Activated CD4-positive, alpha-beta T cell treated with anti-CD3 and anti-CD28 coated beads, Interleukin-2, amount 10 ng/mL, durations not matched to agents 24 days and 14 days (primary cell): ENCODE results near the gene KCNK6. TPM values are rescaled to one million over a fixed set of nuclear protein-coding genes. Genes with fewer than 3 reads are reported as not detected.
A peak's percentile ranks its signal among the peaks of the same experiment; 100 is the strongest.
"Not testable (repeated sequence)": the region's sequence is repeated elsewhere in the genome, so short reads cannot be mapped to it uniquely, and the experiment has no call there.

Experiments used
- DNase-seq: peaks from one replicate; pipeline ENCODE4 v3.0.0; 2022
- H3K27ac Mint-ChIP-seq: one replicate; pipeline ENCODE4 v1.8.0; 2022; ENCODE audit warnings: mild to moderate bottlenecking, mixed read lengths
- H3K27me3 Mint-ChIP-seq: one replicate; pipeline ENCODE4 v1.8.0; 2022; ENCODE audit warnings: mixed read lengths
- H3K36me3 Mint-ChIP-seq: one replicate; pipeline ENCODE4 v1.8.0; 2022; ENCODE audit warnings: low read depth, mild to moderate bottlenecking, mixed read lengths
- H3K4me1 Mint-ChIP-seq: one replicate; pipeline ENCODE4 v1.8.0; 2021; ENCODE audit warnings: mixed read lengths
- H3K4me3 Mint-ChIP-seq: one replicate; pipeline ENCODE4 v1.8.0; 2022; ENCODE audit warnings: mild to moderate bottlenecking, moderate library complexity, mixed read lengths
- H3K9me3 Mint-ChIP-seq: one replicate; pipeline ENCODE4 v1.8.0; 2021; ENCODE audit warnings: mixed read lengths
- intact Hi-C: fragments of 100-400 bp; cut with micrococcal nuclease; formaldehyde crosslinking; loops from one replicate; pipeline ENCODE4 v1.15.1; 2023
- total RNA-seq: library from RNA; stranded (reverse); gene quantifications from 2 replicates; pipeline ENCODE4 v1.2.3, GENCODE V29; 2022

Gene KCNK6
- total RNA-seq, 1 donor from 2014 or later: 18.7 TPM

- Mint-ChIP-seq H3K9me3 (no peaks in the 10 kb centered on the region), H3K36me3 (peaks cover 22% of the 10 kb centered on the region), H3K4me1 (peaks cover 39% of the 10 kb centered on the region), H3K27ac (no peak overlapping the region), H3K27me3 (no peaks in the 10 kb centered on the region), H3K4me3 (peak overlapping the region; percentile 89)
- intact Hi-C loops: no loop called here
- no peak for DNase-seq
Observed at GRCh38 chr19:38321646-38322196, 2.1 kb downstream of the KCNK6 start.

- Mint-ChIP-seq H3K27ac (no peak overlapping the region), H3K36me3 (peaks cover 32% of the 10 kb centered on the region)
- intact Hi-C loops: no loop called here
Observed at GRCh38 chr19:38323291-38323690, 3.6 kb downstream of the KCNK6 start.

GRCh38 chr19:38324431-38324830, 4.8 kb downstream of the KCNK6 start:
- H3K27me3 Mint-ChIP-seq: no peaks in the 10 kb centered on the region
- no peaks in the 10 kb centered on the region for H3K9me3 Mint-ChIP-seq

More at GRCh38 chr19:38323291-38323690, 3.6 kb downstream of the KCNK6 start:
- H3K4me3 Mint-ChIP-seq: no peak overlapping the region
- H3K9me3 Mint-ChIP-seq: no peaks in the 10 kb centered on the region
- H3K27me3 Mint-ChIP-seq: no peaks in the 10 kb centered on the region
- H3K4me1 Mint-ChIP-seq: peaks cover 29% of the 10 kb centered on the region
- no peak for DNase-seq

GRCh38 chr19:38326591-38326990, 6.9 kb downstream of the KCNK6 start:
- Mint-ChIP-seq H3K36me3 (peaks cover 46% of the 10 kb centered on the region), H3K27me3 (no peaks in the 10 kb centered on the region), H3K4me1 (peaks cover 7% of the 10 kb centered on the region), H3K9me3 (no peaks in the 10 kb centered on the region), H3K4me3 (no peak overlapping the region), H3K27ac (no peak overlapping the region)
- no peak for DNase-seq
- intact Hi-C loops: no loop called here

More at GRCh38 chr19:38324431-38324830, 4.8 kb downstream of the KCNK6 start:
- no peak for DNase-seq
- intact Hi-C loops: no loop called here
- H3K4me1 Mint-ChIP-seq: peaks cover 18% of the 10 kb centered on the region
- H3K4me3 Mint-ChIP-seq: no peak overlapping the region
- H3K36me3 Mint-ChIP-seq: peaks cover 37% of the 10 kb centered on the region
- no peak overlapping the region for H3K27ac Mint-ChIP-seq

- H3K4me1 Mint-ChIP-seq: no peaks in the 10 kb centered on the region
- no peak overlapping the region for H3K4me3 Mint-ChIP-seq
- H3K36me3 Mint-ChIP-seq: peaks cover 34% of the 10 kb centered on the region
- H3K9me3 Mint-ChIP-seq: no peaks in the 10 kb centered on the region
- H3K27me3 Mint-ChIP-seq: no peaks in the 10 kb centered on the region
- intact Hi-C loops: no loop called here
- DNase-seq: no peak
- peak overlapping the region; percentile 13 for H3K27ac Mint-ChIP-seq
Observed at GRCh38 chr19:38329651-38330050, 10.0 kb downstream of the KCNK6 start.

- DNase-seq: no peak
- Mint-ChIP-seq H3K4me3 (no peak overlapping the region), H3K9me3 (no peaks in the 10 kb centered on the region), H3K36me3 (peaks cover 23% of the 10 kb centered on the region), H3K27me3 (no peaks in the 10 kb centered on the region), H3K4me1 (peaks cover 7% of the 10 kb centered on the region), H3K27ac (no peak overlapping the region)
- intact Hi-C loops: no loop called here
Observed at GRCh38 chr19:38331728-38332127, 12.1 kb downstream of the KCNK6 start.

GRCh38 chr19:38333245-38333644, 13.6 kb downstream of the KCNK6 start:
- H3K4me1 Mint-ChIP-seq: peaks cover 14% of the 10 kb centered on the region
- intact Hi-C loops: no loop called here
- no peak overlapping the region for H3K4me3 Mint-ChIP-seq
- no peak for DNase-seq
- H3K36me3 Mint-ChIP-seq: peaks cover 15% of the 10 kb centered on the region
- H3K9me3 Mint-ChIP-seq: no peaks in the 10 kb centered on the region
- no peak overlapping the region for H3K27ac Mint-ChIP-seq
- no peaks in the 10 kb centered on the region for H3K27me3 Mint-ChIP-seq

- Mint-ChIP-seq H3K27ac (peak overlapping the region; percentile 100), H3K9me3 (no peaks in the 10 kb centered on the region), H3K4me3 (peak overlapping the region; percentile 100), H3K36me3 (peaks cover 3% of the 10 kb centered on the region), H3K27me3 (no peaks in the 10 kb centered on the region), H3K4me1 (peaks cover 14% of the 10 kb centered on the region)
- DNase-seq: peak; percentile 98
- intact Hi-C loops: loop anchor here (1.0 to 5.0 kb wide), 12 partner anchors 20 to 561 kb away; partner anchors contain the start of genes FAM98C, GGN, NFKBIB and PSMD8
Observed at GRCh38 chr19:38335949-38336637, 16.4 kb downstream of the KCNK6 start.

GRCh38 chr19:38336638-38337359, 17.2 kb downstream of the KCNK6 start:
- Mint-ChIP-seq H3K9me3 (no peaks in the 10 kb centered on the region), H3K4me1 (peaks cover 14% of the 10 kb centered on the region), H3K36me3 (peaks cover 2% of the 10 kb centered on the region), H3K27me3 (no peaks in the 10 kb centered on the region), H3K27ac (peak overlapping the region; percentile 100), H3K4me3 (peak overlapping the region; percentile 100)
- peak; percentile 99 for DNase-seq
- intact Hi-C loops: loop anchor here (1.0 to 5.0 kb wide), 7 partner anchors 20 to 561 kb away; partner anchors contain the start of genes FAM98C, GGN, NFKBIB and PSMD8

- DNase-seq: no peak
- peak overlapping the region; percentile 100 for H3K27ac Mint-ChIP-seq
- H3K9me3 Mint-ChIP-seq: no peaks in the 10 kb centered on the region
- no peaks in the 10 kb centered on the region for H3K27me3 Mint-ChIP-seq
- H3K4me1 Mint-ChIP-seq: peaks cover 14% of the 10 kb centered on the region
- peaks cover 2% of the 10 kb centered on the region for H3K36me3 Mint-ChIP-seq
- intact Hi-C loops: loop anchor here (5.0 kb wide), 1 partner anchor 560 kb away; the partner anchor contains the start of genes NFKBIB and SIRT2
- peak overlapping the region; percentile 100 for H3K4me3 Mint-ChIP-seq
Observed at GRCh38 chr19:38337360-38337653, 17.7 kb downstream of the KCNK6 start.

GRCh38 chr19:38339011-38339410, 19.4 kb downstream of the KCNK6 start:
- not testable (repeated sequence) for H3K4me3 Mint-ChIP-seq, DNase-seq, H3K9me3 Mint-ChIP-seq, H3K36me3 Mint-ChIP-seq, H3K27ac Mint-ChIP-seq, H3K27me3 Mint-ChIP-seq
- H3K4me1 Mint-ChIP-seq: peaks cover 15% of the 10 kb centered on the region
- intact Hi-C loops: loop anchor here (5.0 kb wide), 1 partner anchor 558 kb away; the partner anchor contains the start of genes NFKBIB and SIRT2

GRCh38 chr19:38340927-38341326, 21.3 kb downstream of the KCNK6 start:
- Mint-ChIP-seq H3K27ac (no peak overlapping the region), H3K4me3 (no peak overlapping the region), H3K36me3 (peaks cover 2% of the 10 kb centered on the region), H3K27me3 (no peaks in the 10 kb centered on the region), H3K4me1 (peaks cover 15% of the 10 kb centered on the region), H3K9me3 (no peaks in the 10 kb centered on the region)
- DNase-seq: no peak
- intact Hi-C loops: no loop called here

GRCh38 chr19:38346837-38347236, 27.2 kb downstream of the KCNK6 start:
- Mint-ChIP-seq H3K27ac (no peak overlapping the region), H3K36me3 (no peaks in the 10 kb centered on the region), H3K9me3 (no peaks in the 10 kb centered on the region), H3K4me3 (no peak overlapping the region), H3K27me3 (no peaks in the 10 kb centered on the region), H3K4me1 (peaks cover 1% of the 10 kb centered on the region)
- DNase-seq: no peak
- intact Hi-C loops: no loop called here

- no peaks in the 10 kb centered on the region for H3K9me3 Mint-ChIP-seq
- peaks cover 2% of the 10 kb centered on the region for H3K27me3 Mint-ChIP-seq
- no peak for DNase-seq
- H3K4me3 Mint-ChIP-seq: no peak overlapping the region
- H3K27ac Mint-ChIP-seq: no peak overlapping the region
- intact Hi-C loops: no loop called here
- H3K4me1 Mint-ChIP-seq: no peaks in the 10 kb centered on the region
- no peaks in the 10 kb centered on the region for H3K36me3 Mint-ChIP-seq
Observed at GRCh38 chr19:38350883-38351282, 31.2 kb downstream of the KCNK6 start.
